SHP77 (cell line): ENCODE data around the gene FAP.

ENCODE experiments used
- DNase-seq, 2 experiments: peaks; one replicate each; lab custom pipeline; 2025; lab: John Stamatoyannopoulos, UW

FAP gene

DNA sequence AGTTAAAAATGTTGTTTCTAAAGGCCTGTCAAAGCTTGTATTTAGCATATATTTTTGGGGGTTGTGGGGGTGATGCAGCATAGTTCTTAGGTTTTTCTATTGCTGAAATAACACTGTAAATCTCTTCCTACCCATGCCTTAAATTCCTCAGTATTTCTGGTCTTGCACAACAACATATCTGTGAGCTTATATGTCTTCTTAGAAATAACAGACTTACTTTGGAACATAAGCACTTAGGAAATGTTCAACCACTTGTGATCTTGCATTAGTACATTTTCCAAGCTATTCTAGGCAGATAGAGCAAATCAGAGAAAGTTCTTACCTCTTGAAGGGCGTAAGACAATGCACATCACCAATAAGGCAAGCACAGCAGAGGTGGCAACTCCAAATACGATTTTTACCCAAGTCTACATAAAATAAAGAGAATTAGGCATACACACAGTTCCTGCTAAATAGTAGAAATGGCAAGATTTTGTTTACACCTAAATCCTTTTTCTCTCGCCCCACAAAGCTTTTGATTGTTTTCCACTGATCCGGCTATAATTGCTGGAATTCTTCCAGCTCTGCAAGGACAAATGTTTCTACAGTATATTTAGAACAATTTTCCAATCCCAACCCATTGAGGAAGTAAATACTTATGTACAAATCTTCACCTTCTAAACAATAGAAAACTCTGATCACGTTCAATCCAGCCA is 512 bp downstream of the FAP start:
- no peak for DNase-seq

DNA sequence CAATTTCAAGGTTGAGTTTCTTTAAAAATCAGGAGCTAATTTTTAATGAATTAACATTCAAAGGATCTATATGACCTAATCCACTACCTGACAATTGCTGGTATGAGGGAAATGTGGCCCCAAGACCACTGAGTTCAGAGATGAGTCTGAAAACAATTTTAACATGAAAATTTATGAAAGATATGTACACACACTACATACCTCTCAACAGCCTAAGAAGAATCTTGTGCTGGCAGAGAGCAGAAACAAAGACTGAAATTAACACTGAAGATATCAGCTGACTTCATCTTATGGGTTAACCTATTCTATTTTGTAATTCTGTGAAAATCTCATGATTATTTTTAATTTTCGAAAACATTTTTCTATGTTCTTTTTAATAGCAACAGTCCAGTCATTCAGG is 1.7 kb downstream of the FAP start:
- DNase-seq = no peak

DNA sequence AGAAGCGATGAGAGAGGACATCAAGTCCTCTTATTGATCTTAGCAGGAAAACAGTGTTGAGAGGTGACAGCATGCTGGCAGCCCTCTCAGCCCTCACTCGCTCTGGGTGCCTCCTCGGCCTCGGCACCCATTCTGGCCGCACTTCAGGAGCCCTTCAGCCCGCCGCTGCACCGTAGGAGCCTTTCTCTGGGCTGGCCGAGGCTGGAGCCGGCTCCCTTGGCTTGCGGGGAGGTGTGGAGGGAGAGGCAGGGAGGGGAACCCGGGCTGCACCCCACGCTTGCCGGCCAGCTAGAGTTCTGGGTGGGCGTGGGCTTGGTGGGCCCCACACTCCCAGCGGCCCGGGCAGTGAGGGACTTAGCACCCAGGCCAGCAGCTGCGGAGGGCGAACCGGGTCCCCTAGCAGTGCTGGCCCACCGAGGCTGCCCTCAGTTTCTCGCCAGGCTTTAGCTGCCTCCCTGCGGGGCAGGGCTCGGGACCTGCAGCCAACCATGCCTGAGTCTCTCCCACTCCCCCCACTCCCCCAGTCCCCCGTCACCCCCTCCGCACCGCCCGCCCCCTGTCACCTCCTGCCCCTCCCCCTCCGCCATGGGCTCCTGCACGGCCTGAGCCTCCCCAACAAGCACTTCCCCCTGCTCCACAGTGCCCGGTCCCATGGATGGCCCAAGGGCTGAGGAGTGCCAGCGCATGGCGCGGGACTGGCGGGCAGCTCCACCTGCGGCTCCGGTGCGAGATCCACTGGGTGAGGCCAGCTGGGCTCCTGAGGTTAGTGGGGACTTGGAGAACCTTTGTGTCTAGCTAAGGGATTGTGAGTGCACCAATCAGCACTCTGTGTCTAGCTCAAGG is 8.4 kb downstream of the FAP start:
- no peak for DNase-seq

DNA sequence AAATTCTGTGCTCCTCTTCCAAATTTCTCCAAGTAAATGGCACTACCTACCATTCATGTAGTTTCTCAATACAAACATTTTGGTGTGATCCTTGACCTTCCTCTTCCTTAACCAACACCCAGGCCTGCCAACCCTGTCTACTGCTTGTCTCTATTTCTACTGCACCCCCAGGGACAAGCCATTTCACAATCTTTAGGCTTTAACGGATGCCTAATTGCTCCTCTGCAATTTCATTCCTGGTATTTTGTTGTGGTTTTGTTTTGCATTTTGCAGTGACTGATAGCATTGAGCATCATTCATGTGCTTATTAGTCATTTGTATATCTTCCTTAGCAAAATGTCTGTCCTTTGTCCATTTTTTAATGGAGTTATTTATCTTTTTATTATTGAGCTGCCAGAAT is 10.0 kb downstream of the FAP start:
- no peak for DNase-seq

DNA sequence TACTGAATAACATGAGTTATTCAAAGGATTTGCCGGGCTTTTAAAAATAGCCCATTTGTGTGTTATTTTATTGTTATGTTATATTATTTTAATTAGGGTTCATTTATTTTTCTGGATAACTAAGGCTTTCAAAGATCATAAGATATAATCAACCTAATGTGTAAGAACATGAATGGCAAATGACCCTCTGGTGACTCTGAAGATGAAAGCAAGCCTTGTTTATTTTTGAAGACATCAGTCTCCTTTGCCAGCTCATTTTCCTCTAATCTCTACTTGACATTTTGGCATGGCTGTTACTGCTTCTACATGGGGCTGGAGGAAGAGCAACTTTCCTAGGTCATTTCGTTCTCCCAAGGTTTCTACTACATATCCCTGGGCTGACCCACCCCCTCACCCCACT is 10.6 kb downstream of the FAP start:
- no peak for DNase-seq

DNA sequence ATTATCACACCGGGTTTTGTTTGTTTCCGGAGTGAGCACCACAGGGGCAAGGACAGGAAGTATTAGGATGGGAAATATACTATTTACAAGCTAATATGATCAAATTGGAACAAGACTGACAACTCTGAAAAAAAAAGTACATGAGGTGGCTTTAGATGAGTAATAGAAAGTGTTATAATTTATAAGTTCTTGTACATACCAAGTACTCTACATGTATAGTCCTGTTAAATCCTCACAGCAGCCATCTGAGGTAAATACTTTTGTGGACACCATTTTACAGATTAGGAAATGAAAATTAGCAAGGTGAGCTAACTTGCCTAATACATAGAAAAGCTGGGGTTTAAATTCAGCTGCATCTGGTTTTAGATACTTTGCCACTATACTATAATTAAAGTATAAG is 11.2 kb downstream of the FAP start:
- DNase-seq = no peak

DNA sequence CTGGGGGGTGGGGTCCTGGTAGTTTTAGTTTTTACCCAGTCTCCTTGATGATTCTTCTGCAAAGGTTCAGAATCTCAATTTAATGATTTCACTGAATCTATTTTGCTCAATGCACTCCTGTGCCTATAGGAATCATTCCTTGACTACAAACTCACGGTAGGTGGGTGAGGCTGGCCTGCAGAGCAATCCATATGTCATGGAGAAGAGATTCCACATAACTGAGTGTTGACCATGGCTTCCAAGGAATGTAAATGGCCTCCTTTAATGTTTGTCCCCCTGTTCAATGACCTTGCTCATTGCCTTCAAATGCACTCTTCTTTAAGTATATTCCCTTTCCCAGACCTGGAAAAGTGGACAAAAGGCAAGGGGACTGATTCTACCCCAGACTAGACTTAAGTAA is 12.5 kb downstream of the FAP start:
- DNase-seq = no peak

DNA sequence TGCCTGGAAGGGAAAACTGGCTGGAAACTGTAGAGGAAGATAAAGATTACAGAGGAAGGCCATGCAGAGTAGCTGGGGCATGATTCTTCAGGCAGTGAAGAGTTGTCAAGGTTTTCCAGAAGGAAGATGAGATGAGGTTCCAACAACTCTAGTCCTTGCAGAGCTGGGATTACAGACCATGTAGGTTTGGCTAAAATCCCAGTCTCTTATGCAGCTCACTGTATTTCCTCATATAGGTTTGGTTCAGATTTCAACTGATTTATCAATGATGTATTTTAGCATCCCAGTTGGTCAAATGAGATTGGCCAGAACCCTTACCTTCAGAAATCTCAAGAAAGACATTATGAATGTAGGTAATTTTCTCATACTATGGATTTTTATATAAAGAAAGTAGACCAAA is 16.4 kb downstream of the FAP start:
- DNase-seq = no peak

DNA sequence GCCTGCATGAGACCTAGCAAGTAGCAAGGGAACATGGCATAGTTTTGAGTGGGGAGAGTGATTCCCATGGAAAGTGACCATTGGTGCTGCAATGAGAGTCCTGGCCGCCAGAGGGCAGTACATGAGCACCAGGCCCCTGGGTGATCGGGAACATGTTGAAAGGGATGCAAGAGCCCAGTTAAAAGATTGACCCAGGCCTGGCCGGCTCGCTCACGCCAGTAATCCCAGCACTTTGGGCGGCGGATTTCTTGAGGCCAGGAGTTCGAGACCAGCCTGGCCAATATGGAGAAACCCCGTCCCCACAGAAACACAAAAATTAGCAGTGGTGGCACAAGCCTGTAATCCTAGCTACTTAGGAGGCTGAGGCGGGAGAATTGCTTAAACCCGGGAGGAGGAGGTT is 22.2 kb downstream of the FAP start:
- no peak for DNase-seq

DNA sequence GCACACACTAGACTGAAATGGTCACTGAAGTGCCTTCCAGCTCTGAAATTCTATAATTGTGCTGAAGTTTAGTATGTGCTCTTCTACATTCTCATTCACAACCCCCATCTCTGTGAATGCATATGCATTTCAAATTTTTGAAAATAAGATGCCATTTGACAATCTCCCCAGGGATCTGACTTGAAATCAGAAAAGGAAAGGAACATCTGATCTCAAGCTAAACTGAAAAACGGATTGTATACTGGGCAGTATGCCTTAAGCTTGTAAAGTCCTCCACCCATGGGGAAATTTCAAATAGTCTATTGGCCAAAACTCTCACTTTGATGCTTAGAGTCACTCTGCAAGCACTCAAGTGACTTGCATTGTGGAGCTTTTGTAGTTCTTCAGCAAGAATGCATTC is 22.9 kb downstream of the FAP start:
- no peak for DNase-seq

DNA sequence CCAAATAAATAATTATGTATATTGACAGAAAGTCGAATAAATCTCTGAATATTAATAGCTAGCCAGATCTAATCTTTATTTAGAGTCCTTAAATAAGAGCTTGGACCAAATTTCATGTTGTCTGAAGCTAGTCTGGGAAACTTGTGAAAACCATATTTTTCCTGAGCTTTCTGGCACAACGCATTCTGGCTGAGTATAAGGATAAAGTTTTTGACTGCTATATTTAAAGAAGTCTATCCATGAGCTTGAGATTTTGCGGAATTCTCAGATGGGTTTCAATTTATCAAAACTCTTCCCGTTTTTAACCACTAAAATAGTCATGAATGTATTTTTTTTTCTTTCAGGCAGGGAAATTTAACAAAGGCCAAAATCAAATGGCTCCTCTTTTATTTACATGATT is 23.8 kb downstream of the FAP start:
- no peak for DNase-seq

DNA sequence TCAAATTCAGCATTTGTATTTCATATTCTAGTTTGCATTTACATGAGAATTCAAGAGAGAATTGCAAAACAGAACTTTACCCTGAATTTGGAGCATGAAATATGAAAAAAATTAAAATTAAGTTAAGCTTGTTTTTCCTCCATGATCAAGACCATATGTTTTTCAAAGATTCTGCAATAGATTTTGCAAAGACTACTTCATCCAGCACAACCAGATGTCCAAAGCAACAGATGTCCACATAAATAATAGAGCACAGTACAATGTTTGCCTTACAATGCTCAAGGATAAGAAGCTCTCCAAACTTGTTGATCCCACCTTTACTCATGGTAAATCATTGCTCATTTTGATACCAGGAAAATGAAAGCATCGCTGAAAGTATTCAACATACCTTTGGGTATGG is 25.6 kb downstream of the FAP start:
- DNase-seq = no peak

DNA sequence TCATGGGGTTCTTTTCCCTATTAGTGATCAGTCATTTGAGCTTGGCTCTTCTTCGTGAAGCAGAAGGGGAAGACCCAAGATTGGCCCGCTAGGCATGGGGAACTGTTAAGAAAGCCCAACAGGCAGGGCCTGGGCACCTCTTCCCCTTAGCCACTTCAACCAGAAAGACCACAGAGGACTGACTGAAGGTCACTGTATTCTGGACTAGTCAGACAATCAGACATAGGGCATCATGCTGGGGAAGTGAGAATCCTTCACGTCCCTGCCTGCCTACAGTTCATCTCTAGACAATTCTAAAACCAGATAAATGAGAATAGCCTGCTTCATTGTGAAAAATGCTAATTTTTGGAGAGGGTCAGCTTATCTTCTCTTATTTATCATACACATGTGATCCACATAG is 28.1 kb downstream of the FAP start:
- peak; percentile 81 to 92 for DNase-seq

DNA sequence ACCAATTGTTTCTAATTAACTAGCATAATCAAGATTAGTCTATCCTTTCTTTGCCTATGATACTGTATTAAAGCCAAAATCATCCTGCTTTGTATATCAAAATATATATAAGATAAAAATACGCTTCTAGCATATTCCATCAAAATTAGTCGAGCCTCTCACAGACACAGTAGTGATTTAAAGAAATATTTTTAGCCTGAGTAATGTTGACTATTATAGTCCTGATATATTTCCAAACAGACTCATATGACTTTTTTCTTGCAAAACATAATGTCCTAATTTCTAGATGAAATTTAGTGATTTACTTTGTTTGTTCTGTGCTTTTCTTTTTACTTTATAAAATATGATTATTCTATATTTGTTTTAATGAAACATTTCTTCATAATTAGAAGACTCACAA is 30.9 kb downstream of the FAP start:
- DNase-seq = no peak

DNA sequence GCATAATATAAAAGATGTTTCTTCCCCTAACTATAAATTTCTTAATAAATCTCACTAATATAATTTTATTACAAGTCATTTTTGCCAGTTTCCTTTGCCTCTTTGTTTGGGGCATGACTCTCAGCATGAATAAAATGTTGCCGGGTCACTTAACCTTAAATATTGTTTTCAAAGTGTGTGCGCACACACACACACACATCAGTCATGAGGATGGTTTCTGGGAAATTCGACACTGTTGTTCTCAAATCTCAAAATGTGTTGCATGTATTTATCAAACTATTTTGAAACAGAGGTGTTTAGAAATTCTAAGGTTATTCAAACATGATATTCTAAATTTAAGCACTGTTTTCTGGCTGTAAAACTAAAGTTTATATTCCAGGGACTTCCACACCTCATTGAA is 31.5 kb downstream of the FAP start:
- DNase-seq = no peak

DNA sequence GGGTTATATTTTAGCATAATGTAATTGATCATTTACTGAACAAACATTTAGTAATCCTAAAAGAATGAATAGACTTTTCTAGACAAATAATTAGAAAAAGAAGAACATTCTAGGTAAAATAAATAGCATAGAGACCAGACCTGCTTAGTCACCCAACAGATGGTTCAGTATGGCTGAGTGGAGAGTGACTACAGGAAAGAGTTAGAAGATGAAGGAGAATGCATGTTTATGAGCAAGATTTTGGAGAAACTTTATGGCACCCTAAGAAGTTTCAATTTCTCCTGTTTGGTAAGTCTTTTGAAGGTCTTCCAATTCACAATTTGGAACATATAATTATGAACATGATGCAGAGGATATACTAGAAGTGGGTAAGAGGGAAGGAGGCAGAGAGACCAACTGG is 32.9 kb downstream of the FAP start:
- DNase-seq = no peak

DNA sequence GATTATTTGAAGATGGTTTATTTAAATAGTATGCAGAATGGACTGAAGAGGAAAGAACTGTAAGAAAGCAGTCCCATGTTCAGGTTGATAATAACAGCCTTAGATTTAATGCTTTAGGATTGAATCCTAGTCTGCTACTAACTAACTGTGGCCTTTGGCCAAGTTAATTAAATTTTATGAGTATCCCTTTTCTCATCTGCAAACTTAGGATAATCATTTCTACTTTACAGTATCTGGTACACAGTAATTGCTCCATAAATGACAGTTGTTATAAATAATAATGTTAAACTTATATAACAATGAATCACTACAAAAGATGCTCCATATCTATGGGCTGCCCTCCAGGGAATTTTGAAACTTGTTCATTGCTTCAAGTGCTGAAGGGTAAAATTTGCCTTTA is 41.0 kb downstream of the FAP start:
- no peak for DNase-seq

DNA sequence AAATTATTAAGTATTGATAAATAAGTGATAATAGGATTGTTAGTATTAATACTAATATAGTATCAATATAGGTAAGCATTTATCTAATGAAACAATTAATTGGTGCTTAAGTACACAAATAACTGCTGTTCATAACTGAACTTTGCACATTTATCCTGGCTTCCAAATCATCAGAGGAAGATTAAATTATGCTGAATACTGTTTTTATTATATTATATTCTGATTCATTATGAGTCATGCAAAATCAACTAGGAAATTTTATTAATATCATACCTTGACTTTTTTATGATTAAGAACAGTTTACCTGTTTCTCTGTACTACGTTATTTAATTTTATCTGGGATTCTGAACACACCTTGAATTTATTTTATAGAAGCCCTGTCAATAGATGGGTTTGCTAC is 42.6 kb downstream of the FAP start:
- no peak for DNase-seq

DNA sequence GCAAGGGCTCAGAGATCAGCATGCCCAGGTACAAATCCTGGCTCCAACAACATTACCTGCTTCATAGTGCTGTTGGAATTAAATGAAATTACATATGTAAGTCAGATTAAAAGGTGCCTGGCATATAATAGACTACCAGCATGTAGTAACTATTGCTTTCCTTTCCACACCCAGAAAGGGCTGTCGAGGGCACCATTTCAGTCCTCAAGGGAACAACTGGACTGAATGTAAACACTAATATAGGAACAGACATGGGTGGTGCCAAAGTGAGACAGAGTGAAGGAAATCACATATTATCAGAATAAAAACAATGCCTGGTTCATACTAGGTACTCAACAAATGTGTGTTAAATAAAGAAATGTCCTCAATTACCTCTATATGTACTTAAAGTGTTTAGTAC is 43.3 kb downstream of the FAP start:
- DNase-seq = no peak

DNA sequence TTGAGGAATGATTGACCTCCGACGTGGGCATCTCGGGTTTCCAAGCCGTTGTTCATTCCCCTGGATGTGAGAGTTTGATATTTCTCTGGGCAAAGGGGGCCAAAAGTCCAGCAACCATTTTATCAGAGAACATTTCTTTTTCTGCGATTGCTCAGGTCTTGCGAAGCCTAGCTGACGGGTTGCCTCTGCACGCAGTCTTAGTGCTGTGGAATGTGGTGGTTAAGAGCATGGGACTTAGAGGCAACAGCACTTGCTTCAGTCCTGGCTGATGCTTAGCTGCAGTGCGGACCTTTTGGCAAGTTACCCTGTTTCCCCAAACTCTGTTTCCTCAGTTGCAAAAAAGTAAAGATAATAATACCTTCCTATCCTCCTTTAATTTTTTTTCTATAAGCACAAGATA is 45.0 kb downstream of the FAP start:
- DNase-seq = no peak

DNA sequence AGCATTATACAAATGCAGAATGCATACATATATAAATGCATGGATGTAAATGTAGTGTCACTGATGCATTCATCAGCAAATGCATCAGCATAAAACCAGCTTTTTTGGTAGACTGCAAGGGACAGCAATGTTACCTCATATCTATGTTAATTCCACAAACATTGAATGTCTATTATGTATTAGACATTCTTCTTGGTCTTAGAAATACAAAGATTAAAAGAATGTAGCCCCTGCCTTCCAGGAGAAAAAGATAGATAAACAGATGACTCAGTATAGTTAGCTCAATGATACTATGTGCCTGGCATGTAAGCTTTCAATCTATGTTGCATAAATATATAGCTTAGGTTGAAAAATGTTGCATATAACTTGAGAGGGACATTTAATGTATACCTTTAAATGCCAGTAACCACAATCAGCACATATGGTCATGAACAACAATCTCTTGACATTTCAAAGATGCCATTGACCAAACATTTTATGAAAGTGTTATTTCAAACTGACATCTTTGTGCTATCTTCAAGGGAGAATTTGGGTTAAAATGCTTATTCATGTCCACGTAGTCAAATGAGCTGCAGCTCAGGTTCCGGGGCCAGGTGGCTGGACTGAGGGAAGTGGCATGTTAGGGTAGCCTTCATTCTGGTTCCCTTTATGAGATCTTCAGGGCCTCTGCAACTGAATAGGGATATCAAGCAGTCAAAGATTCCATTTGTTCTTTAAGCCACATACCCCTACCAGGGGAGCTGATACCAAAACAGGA is 46.0 kb downstream of the FAP start:
- no peak for DNase-seq

DNA sequence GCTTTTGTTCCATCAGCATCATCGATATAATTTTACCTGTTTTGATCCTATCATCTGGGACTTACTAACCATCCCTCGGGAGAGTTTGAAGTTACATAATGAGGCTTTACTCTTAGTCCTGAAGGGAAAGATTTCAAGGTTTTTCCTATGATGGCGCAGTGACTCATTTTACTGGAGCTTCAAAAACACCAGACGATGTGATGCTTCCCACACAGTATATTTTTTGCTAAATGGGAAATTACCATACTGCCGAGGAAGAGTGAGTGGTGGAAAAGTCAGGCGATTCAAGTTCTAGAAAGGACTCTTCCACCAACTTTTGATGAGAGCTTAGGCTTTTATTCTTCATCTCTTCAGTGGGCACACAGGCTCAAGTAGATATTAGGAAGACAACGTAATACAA is 46.6 kb downstream of the FAP start:
- DNase-seq = no peak

DNA sequence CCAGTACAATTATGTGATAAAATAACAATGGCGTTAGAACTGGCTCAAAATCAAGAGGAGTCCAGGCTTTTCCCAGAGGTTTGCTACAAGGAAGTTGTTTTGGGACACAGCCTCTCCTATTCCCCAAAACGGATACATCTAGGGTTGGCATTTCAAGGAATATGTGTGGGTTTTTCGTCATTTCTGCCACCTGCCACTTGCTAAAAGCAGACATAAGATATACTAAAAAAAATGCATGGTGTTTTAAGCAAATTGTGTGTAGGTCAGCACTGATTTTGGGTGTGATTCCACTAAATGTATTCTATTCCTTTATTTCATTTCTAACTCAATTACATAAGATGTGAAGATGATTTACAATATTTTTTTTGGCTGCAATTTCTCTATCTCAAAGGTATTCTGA is 54.8 kb downstream of the FAP start:
- no peak for DNase-seq
